ENCODE results near the gene LCN12.

The LCN12 gene, protein sequence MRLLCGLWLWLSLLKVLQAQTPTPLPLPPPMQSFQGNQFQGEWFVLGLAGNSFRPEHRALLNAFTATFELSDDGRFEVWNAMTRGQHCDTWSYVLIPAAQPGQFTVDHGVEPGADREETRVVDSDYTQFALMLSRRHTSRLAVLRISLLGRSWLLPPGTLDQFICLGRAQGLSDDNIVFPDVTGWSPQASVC

DNA sequence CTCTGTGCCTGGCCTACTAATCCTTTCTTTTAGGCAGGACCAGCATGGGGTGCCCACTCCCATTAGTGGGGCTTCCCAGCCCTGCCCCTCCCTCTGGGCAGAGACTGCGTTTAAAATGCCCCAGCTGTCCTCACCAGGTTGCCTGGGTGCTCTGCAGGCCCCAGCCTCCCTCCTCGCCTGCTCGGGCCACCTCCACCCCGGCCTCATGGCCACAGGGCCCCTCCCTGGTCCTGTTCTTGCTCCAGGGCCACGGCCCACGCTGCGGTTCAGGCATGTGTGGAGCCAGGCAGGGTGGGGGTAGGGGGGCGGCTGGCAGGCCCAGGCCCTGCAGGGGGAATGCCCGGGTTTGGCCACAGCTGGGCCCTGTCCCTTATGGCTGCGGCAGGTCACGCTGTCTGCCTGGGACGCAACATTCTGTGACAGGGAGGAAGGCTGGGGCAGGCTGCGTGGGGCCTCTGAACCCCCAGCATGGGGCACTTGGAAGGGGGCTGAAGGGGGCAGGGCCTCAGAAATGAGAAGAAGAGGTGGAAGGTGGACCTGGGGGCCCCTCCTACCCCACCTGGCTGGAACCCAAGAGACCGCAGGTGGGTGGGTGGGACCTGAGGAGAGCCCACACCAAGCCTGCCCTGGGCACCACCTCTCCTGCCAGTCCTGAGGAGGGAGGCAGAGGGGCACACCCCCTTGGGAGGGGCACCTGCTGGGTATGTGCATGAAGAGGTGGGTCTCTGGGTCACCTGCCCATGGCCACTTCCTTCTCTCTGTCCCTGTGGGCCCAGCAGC, at the start of gene LCN12:
LCN12 (plus strand) TSS at position 733 of the 780 bp plus-strand sequence. CDS start 55 bp downstream, outside the sequence.
- DNase-seq: no peak

DNA sequence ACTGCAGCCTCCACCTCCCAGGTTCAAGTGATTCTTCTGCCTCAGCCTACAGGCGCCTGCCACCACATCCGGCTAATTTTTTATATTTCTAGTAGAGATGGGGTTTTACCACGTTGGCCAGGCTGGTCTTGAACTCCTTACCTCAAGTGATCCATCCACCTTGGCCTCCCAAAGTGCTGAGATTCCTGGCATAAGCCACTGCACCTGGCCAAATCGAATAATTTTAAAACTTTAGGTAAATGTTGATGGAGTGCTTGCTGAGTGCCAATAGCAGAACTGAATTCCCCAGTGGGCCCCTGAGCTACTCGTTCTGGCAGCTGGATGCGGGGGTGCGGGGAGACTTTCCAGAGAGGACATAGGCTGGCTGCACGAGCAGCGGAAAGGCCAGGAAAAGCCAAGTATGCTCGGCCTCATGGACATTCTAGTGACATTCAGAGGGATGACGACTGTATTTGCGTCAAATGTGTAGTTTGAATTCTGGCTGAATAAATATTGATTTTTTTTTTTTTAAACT, 49.0 kb upstream of the LCN12 start:
- DNase-seq: no peak

DNA sequence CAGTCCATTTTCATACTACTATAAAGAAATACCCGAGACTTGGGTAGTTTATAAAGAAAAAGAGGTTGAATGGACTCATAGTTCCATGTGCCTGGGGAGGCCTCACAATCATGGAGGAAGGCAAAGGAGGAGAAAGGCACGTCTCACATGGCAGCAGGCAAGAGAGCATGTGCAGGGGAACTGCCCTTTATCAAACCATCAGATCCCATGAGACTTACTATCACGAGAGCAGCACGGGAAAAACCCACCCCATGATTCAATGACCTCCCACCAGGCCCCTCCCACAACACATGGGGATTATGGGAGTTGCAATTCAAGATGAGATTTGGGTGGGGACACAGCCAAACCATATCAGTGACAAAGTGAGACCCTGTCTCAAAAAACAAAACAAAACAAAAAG, 45.8 kb upstream of the LCN12 start:
- DNase-seq: peak; percentile 17

DNA sequence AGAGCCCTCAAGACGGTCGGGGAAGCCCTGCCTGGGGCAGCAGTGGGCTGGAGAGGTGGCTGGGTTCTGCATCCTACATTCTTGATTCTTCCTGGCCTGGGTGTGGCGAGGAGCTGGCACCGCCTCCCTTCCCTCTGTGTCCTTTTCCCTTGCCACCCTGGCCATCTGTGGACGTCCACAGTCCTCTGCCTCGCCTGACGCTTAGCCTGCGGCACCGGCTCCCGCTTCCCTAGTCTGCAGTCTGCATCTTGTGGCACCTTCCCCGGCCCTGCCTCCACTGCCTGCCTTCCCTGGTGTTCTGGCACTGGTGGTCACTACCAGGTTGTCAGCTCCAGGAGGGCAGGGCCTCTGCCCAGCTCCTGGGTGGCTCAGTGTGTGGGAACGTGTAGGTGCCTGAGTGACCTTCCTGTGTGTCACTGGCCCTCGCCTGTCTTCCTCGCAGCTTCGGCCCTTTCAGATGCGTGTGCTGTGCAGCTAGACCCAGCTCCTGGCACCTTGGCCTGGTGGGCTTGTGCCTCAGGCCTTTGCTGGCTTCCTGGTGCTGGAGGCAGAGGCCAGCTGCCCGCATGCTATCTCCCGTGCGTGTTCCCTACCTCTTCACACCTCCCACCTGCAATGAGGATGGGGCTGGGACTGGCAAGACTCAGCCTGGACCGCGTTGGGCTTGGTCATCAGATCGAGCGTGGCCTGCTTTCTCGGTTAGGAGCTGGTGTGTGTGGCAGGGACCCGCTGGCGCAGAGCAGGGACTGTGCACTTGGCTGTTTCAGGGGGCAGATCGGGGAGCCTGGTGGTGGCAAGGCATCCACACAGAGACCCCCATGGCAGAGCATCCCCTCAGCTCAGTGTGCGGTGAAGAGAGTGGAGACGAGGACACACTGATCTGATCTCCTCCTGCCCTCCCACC, 44.8 kb upstream of the LCN12 start:
- no peak for DNase-seq

DNA sequence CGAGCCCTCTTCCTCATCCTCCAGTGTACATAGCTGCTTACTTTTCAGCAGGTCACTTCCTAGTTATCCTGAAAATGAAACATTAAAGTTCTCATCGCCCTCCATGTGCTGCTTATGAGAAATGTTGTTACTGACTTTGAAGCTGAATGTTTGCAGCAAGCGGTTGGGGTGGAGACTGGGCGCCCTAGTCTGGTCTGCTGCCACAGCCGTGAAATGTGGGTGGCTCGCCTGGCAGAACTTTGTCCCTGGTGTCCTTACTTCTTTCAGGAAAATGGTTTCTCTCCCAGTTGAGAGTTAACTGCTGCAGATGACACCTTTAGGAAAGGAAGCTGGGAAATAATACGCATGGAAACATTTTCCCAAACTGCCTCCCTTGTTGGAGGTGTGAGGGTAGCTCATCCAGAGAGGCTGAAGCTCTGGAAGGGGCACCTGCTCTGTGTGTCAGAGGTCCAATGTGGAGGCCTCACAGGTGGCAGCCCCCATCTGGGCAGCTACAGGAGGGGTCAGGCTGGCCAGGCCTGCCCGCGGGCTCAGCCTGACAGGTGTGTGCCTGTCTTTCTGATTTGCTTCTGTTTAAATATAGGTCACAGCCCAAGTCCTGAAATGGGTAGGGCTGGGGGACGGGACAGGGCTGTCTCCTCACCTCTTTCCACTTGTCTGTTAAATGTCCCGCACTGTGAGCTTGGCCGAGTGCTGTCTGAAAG, 41.7 kb upstream of the LCN12 start:
- DNase-seq: no peak

DNA sequence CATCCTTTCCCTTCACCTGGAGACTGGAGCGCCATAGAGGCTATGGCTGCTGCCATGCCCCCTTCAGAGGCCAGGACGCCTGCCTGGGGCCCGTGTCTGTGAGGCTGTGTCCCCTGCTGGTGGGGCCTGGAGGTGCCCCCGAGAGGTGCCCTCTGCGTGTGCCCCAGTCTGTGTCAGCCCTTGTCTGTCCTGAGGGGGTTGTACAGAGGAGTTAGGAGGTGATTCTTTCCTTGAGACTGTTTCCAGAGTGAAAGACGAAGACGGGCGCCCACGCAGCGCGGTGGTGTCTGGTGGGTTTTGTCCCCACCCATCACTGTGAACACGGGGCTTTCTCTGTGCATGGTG, 41.2 kb upstream of the LCN12 start:
- DNase-seq: no peak

DNA sequence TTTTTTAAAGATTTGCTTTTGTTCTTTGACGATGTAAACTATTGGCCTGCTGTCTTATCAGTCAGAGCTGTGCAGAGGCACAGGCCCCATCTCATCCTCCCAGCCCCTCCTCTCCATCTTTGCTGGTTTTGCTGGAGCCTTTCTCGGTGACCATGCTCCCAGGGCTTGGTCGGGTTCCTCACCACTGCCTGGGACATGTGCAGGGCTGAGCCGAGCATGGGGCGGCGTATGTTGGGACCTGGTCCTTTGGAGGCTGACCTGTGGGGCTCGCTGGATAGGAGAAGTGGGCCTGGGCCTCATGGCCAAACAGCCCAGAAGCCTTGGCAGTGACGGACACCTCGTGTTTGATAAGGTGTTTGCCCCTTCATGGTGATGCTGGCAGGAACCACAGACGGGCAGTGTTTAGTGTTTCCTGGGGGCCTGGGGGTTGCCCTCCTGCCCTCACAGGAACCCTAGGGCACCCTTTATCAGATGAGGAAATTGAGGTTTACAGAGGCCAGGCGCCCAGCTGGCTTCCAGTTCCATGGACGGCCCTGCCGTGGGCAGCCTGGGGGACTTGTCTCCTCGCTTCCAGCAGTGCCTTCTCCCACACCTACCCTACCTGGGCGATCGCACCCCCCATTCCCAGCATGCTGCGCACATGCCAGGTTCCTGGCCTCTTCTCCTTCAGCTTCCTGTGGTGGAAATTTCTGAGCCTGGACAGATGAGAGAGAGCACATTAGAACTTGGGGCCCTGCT, 38.2 kb upstream of the LCN12 start:
- no peak for DNase-seq

DNA sequence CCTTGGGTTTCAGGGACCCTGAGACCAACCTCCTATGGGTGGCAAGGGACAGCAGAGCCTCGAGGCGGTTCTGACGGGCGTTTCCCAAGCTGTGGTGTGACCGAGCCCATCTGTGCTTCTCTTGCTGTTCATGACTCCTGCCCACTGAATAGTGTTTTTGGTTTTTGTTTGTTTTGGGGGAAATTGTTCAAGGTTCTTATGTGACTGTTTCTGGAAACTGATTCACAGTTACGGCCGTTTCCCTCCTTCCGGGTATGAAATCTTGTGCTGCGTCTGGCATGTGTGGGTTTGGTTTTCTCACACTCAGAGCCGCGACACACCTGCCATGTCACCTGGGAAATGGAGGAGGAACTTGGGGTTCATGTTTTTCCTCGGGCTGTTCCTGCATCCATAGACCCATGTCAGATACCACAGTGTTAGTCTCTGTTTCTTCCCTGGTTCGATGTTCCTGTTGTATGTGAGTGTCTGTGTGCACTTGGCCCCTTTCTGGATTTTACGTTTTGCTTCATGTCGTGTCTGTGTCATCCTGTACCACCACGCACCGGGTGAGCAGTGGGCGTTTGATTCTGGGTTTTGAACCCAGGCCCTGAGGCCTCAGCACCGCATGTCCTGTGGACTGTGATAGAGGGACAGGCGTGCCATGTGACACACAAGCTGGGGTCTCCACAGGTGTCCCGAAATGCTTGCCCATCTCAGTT, 36.3 kb upstream of the LCN12 start:
- no peak for DNase-seq

DNA sequence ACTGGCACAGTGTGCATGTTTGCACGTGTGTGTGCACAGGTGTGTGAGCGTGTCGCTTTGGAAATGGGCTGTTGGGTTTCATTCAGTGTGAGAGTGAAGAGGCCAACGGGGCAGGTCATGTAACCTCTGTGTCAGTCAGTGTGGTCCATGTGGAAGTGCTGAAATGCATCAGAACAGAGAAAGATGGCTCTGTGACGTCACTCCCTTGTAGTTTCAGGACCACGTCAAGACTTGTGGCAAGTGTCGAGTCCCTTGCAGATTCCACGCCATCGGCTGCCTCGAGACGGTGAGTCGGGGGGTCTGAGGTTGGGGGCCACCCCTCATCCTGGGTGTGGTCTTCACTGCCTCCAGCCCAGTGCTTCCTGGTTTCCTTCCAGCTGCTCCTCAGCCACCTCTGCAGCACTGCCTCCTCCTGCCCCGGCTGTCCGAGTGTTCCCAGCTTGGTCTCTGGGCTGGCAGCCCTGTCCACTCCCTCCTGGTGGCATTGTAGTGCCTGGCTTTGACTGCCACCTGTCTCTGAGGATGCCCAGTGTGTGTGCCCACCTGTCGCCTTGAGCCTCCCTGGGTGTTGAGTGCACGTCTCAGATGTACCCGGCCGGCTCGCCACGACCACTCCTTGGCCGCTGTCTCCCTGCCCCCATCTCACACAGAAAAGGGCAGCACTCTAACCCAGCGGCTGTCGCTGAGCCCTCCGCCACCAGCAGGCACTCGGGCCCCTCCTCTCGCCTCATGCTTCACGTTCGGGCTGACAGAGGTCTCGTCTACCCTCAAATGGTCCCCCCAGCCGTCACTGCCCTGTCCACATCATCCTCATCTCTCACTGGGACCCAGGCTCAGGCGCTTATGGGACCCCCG, 35.5 kb upstream of the LCN12 start:
- DNase-seq: no peak

DNA sequence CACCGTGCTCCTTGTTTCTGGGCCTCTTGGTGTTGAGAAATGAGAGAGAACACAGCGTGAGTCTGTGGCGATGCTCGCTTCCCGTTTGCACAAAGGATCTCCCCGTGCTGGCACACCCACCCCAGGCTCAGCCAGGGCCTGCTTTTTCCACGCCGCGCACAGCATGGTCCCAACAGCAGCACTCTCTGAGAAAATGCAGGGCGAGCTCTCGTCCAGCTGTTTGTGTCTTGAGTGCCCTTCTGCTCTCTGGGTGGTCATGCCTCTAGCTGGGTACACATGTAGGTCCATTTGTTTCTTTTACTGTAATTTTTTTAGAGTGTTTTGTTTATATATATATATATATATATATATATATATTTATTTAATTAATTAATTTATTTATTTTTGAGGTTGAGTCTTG, 34.2 kb upstream of the LCN12 start:
- DNase-seq: no peak

DNA sequence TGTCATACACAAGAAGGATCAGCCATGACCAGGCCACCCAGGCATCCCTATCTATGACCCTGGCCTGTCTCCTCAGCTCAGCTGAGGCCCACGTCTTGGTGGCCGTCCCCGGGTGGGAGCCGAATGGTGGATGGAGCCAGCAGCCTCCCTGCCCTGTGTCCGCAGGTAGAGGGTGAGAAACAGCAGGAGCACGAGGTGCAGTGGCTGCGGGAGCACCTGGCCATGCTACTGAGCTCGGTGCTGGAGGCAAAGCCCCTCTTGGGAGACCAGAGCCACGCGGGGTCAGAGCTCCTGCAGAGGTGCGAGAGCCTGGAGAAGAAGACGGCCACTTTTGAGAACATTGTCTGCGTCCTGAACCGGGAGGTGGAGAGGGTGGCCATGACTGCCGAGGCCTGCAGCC, 32.0 kb upstream of the LCN12 start:
- no peak for DNase-seq

DNA sequence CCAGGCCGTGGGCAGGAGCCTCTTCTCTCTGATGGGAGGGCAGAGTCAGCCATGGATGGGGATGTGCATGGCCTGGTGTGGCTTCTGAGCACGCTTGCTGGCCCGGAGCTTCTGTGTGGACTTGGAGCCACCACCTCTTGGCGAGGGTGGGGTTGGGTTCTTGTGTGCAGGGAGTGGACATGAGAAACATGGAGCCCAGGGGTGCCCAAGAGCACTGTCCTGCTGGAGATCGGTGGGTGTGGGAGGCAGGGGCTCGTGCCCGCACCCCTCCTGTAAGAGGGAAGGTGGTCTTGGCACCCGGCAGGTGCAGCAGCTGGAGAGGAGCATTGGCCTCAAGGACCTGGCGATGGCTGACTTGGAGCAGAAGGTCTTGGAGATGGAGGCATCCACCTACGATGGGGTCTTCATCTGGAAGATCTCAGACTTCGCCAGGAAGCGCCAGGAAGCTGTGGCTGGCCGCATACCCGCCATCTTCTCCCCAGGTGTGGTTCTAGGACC, 31.3 kb upstream of the LCN12 start:
- no peak for DNase-seq

DNA sequence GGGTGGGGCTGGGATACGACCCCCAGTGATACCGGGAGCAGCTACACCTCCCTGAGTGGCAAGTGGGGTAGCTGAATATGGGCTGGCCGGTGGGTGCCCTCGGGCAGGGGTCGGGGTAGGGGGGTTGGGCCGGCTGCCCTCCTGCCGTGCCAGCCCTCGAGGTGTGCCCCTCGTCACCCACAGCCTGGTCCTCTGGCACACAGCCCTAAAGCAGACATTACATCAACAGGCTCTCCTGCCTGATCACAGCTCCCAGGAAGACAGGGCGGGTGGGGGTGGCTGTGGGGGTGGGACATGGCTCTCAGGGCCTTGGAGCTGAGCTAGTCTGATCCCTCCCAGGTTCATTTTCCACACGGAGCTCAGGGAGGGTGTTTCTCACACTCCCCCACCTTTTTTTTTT, 30.8 kb upstream of the LCN12 start:
- DNase-seq: no peak

DNA sequence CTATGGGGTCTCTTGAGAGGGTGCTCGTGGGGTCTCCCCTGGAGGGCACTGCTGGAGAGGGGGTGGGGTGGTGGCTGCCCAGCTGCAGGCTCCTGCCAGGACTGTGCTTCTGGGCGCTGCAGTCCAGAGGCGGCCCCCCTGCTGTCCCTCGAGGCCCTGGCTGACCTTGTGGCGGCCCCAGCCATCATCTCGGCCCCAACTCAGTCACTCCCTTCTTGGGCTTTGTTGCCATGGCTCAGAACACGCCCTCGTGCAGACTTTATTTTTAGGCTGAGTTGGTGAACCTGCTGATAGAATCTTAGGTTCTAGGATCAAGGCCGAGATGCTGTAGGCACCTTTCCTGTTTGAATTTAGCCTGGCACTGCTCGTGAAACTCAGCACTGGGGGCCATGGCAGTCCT, 30.4 kb upstream of the LCN12 start:
- DNase-seq: no peak

DNA sequence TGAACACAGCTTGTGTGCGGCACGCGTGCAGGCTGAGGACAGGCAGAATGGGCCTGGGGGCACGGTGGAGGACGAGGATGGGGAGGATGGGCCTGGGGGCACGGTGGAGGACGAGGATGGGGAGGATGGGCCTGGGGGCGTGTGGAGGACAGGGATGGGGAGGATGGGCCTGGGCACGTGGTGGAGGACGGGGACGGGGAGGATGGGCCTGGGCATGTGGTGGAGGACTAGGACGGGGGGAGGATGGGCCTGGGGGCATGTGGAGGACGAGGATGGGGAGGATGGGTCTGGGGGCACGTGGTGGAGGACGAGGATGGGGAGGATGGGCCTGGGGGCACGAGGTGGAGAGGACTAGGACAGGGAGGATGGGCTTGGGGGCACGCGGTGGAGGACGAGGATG, 29.5 kb upstream of the LCN12 start:
- no peak for DNase-seq

DNA sequence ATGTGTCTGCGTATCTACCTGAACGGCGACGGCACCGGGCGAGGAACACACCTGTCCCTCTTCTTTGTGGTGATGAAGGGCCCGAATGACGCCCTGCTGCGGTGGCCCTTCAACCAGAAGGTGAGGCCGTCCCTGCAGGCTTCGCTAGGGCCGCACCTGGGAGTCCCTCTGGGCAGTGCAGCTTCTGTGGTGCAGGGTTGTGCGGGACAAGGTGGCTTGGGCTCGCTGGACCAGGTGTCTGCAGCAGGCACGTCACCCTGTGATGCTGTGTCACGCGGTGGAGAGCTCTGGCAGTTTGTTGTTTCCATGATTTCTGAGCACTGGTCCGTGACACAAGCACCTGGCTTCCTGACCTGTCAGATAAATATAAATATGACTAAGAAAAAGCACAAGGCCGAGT, 28.2 kb upstream of the LCN12 start:
- DNase-seq: no peak

DNA sequence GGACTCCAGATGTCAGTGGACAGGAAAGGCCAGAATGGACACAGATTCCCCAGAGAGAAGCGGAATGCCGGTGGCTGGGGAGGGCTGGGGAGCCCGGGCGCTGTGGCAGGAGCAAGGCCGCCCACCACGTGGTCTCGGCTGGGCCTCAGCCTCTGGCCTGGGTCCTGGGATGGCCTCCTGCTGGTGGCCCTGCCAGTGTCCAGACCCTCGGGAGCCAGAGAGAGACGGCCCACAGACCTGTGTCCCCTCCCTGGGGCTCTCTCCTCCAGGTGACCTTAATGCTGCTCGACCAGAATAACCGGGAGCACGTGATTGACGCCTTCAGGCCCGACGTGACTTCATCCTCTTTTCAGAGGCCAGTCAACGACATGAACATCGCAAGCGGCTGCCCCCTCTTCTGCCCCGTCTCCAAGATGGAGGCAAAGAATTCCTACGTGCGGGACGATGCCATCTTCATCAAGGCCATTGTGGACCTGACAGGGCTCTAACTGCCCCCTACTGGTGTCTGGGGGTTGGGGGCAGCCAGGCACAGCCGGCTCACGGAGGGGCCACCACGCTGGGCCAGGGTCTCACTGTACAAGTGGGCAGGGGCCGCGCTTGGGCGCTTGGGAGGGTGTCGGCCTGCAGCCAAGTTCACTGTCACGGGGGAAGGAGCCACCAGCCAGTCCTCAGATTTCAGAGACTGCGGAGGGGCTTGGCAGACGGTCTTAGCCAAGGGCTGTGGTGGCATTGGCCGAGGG, 26.5 kb upstream of the LCN12 start:
- no peak for DNase-seq

DNA sequence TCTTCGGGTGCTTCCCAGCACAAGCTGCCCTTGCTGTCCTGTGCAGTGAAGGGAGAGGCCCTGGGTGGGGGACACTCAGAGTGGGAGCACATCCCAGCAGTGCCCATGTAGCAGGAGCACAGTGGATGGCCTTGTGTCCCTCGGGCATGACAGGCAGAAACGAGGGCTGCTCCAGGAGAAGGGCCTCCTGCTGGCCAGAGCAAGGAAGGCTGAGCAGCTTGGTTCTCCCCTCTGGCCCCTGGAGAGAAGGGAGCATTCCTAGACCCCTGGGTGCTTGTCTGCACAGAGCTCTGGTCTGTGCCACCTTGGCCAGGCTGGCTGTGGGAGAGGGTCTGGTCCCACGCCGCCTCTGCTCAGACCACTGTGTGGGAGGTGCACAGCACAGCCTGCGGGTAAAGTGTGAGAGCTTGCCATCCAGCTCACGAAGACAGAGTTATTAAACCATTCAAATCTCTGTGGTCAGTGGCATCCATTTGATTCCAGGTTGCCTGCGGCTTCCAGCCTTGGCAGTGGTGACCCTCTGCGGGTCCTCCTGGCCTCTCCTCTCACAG, 25.8 kb upstream of the LCN12 start:
- DNase-seq: no peak

DNA sequence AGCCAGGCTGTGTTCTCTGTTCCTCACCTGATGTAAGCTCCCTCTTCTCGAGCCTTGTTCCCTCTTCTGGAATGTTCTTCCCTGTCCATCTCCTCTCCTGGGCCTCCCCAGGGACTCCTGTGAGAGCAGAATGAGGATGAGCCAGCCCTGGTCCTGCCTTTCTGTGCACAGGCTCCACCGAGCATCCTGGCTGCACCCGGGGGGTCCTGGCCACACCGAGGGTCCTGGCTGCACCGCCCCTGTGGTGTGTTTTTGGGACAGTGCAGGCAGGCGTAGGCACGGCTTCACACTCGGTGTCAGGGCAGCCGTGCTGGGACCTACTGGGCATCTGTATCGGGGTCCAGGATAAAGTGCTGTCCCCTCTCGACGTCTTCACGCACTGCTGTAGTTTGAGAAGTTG, 25.3 kb upstream of the LCN12 start:
- DNase-seq: no peak
